ENCODE results near the gene SURF4.
"Not testable (repeated sequence)": the region's sequence is repeated elsewhere in the genome, so short reads cannot be mapped to it uniquely, and the experiment has no call there.

The SURF4 gene

GRCh38 chr9:133340916-133341315 is 34.9 kb downstream of the SURF4 start:
- no peak for TF ChIP-seq CTCF (IDR thresholded peaks at IDR 0.05; ENCODE audit: low read depth, low read length)
- Histone ChIP-seq H3K4me3 (ENCODE audit: low read depth, low read length) (no peak overlapping the region), H3K27ac (no peak overlapping the region), H3K27me3 (ENCODE audit: insufficient read depth, low read depth, severe bottlenecking) (no peaks in the 10 kb centered on the region), H3K36me3 (peaks cover 62% of the 10 kb centered on the region), H3K9me3 (ENCODE audit: severe bottlenecking) (no peaks in the 10 kb centered on the region)
- no peak for DNase-seq

- H3K36me3 ChIP-seq = peaks cover 58% of the 10 kb centered on the region
- no peak overlapping the region for H3K4me3 ChIP-seq (ENCODE audit: low read depth, low read length)
- H3K9me3 ChIP-seq (ENCODE audit: severe bottlenecking) = no peaks in the 10 kb centered on the region
- TF ChIP-seq CTCF (IDR thresholded peaks at IDR 0.05; ENCODE audit: low read depth, low read length) = no peak
- H3K27ac ChIP-seq = no peak overlapping the region
- H3K27me3 ChIP-seq (ENCODE audit: insufficient read depth, low read depth, severe bottlenecking) = no peaks in the 10 kb centered on the region
- no peak for DNase-seq
These were observed 35.6 kb downstream of the SURF4 start for GRCh38 chr9:133340256-133340655.

- DNase-seq = no peak
- H3K27ac ChIP-seq = no peak overlapping the region
- no peak for TF ChIP-seq CTCF (IDR thresholded peaks at IDR 0.05; ENCODE audit: low read depth, low read length)
- no peak overlapping the region for H3K4me3 ChIP-seq (ENCODE audit: low read depth, low read length)
- H3K27me3 ChIP-seq (ENCODE audit: insufficient read depth, low read depth, severe bottlenecking) = no peaks in the 10 kb centered on the region
- peaks cover 55% of the 10 kb centered on the region for H3K36me3 ChIP-seq
- no peaks in the 10 kb centered on the region for H3K9me3 ChIP-seq (ENCODE audit: severe bottlenecking)
These were observed 36.2 kb downstream of the SURF4 start for GRCh38 chr9:133339641-133340040.

- H3K27me3 ChIP-seq (ENCODE audit: insufficient read depth, low read depth, severe bottlenecking) = no peaks in the 10 kb centered on the region
- H3K4me3 ChIP-seq (ENCODE audit: low read depth, low read length) = peak within 1 kb of the TSS; percentile 98
- peaks cover 55% of the 10 kb centered on the region for H3K36me3 ChIP-seq
- no peaks in the 10 kb centered on the region for H3K9me3 ChIP-seq (ENCODE audit: severe bottlenecking)
- H3K27ac ChIP-seq = peak within 1 kb of the TSS; percentile 80
- TF ChIP-seq CTCF (IDR thresholded peaks at IDR 0.05; ENCODE audit: low read depth, low read length) = no peak
- peak; percentile 91 for DNase-seq
These were observed 39.7 kb downstream of the SURF4 start, which contains the start of gene SURF6 for GRCh38 chr9:133335924-133336811. Gene SURF6, minus strand, starts transcription at chr9:133336188. Its CDS starts 56 bp downstream, at chr9:133336132.

GRCh38 chr9:133334888-133335287 is 41.0 kb downstream of the SURF4 start:
- H3K27ac ChIP-seq; H3K9me3 ChIP-seq (ENCODE audit: severe bottlenecking); H3K27me3 ChIP-seq (ENCODE audit: insufficient read depth, low read depth, severe bottlenecking); DNase-seq: not testable (repeated sequence)
- peak overlapping the region; percentile 98 for H3K4me3 ChIP-seq (ENCODE audit: low read depth, low read length)
- peaks cover 57% of the 10 kb centered on the region for H3K36me3 ChIP-seq

- TF ChIP-seq CTCF (IDR thresholded peaks at IDR 0.05; ENCODE audit: low read depth, low read length) = no peak
- no peaks in the 10 kb centered on the region for H3K9me3 ChIP-seq (ENCODE audit: severe bottlenecking)
- no peak overlapping the region for H3K4me3 ChIP-seq (ENCODE audit: low read depth, low read length)
- no peaks in the 10 kb centered on the region for H3K27me3 ChIP-seq (ENCODE audit: insufficient read depth, low read depth, severe bottlenecking)
- no peak overlapping the region for H3K27ac ChIP-seq
- H3K36me3 ChIP-seq = peaks cover 54% of the 10 kb centered on the region
- DNase-seq = no peak
These were observed 41.7 kb downstream of the SURF4 start for GRCh38 chr9:133334161-133334560.

Data from WERI-Rb-1 (cell line).